ENCODE results near the gene RSPRY1. TPM values are rescaled to one million over a fixed set of nuclear protein-coding genes. Genes with fewer than 3 reads are reported as not detected.

Gene RSPRY1
- total and polyA plus RNA-seq, 2 donors (not counting 1 experiment from before 2014, with no cell fraction given) = 36.5 to 51.9 TPM

DNA sequence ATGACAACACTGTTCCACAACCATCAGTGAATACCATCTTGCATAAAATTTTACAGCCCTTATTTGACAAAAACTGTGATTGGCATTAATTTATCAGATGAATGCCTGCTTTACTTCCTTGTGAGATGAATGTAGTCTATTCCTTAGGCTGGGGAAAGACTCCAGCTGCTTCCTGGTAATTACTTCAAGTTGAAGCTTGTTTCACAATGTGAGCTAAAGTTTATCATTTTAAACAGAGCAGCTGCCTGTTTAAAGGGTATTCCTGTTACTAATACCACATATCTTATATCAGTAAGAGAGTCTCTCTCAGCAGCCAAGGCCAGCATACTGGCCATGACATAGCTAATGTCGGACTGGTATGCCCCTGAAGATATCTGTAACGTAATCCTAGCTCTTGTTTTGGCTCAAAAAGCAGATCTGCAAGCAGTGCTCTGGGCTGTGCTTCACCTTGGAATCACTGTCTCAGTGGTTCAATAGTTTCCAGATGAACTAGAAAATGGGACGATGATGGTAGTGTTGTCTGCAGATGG, 45.8 kb downstream of the RSPRY1 start:
- Histone ChIP-seq H3K79me2 (ENCODE audit: control insufficient read depth, insufficient read depth, low read length) (no peaks in the 10 kb centered on the region), H3K27me3 (ENCODE audit: control insufficient read depth, insufficient read depth, low read length) (no peaks in the 10 kb centered on the region), H3K9ac (ENCODE audit: insufficient read depth, low read length) (no peak overlapping the region), H3K4me2 (ENCODE audit: extremely low read depth, insufficient read depth, low read length) (no peak overlapping the region), H3K27ac (ENCODE audit: insufficient read depth, low read length) (no peak overlapping the region), H2AFZ (ENCODE audit: low read length) (no peak overlapping the region), H3K4me1 (ENCODE audit: control insufficient read depth, extremely low read depth, insufficient read depth, low read length) (no peaks in the 10 kb centered on the region), H3K9me3 (ENCODE audit: control insufficient read depth, insufficient read depth, low read depth, low read length) (no peaks in the 10 kb centered on the region), H3K36me3 (ENCODE audit: control insufficient read depth, insufficient read depth, low read length) (peaks cover 4% of the 10 kb centered on the region), H4K20me1 (ENCODE audit: control insufficient read depth, extremely low read depth, insufficient read depth, low read length) (no peaks in the 10 kb centered on the region), H3K4me3 (replicated peaks in 1 of 4; ENCODE audit: control extremely low read depth in 1 of 4, insufficient read depth in 1 of 4, low read depth in 3 of 4, low read length in 4 of 4) (no peak overlapping the region)
- no peak for TF ChIP-seq EZH2 (IDR thresholded peaks at IDR 0.05; ENCODE audit: low read length, missing control alignments)
- TF ChIP-seq CTCF (conservative IDR thresholded peaks at IDR 0.05 in 1 of 2, IDR thresholded peaks at IDR 0.05 in 1 of 2; ENCODE audit: low read depth in 1 of 2, low read length in 2 of 2) = no peak
- DNase-seq (ENCODE audit: low read depth in 2 of 2) = no peak

DNA sequence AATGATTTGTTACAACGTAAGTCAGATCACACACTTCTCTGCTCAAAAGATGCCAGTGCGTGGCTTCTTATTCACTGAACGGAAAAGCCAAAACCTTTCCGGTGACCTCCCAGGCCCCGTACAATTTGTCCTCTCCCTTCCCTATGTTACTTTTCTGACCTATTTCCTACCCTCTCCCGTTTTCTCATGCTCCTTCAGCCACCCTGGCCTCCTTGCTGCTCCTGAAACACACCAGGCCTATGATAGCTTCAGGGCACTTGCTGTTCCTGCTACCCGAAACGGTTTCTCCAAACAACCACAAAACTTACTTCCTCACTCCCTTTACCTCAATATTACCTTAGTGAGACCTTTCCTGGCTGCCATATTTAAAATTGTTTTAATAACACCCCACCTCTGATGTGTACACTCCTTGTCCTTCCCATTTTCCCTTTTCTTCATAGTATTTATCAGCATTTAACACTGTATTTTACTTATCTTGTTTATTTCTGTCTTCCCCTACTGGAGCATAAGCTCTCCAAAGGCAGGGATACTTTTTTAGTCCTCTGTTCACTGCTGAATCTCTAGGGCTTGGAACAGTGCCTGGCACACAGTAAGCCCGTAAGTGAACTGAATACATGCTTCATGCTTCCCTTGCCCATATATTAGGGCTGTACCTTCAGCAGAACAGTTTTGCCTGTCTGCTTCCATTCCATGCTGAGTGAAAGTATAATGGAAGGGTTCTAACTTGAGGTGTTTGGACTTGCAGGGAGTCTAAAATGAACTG, 48.0 kb downstream of the RSPRY1 start:
- H3K27me3 ChIP-seq (ENCODE audit: control insufficient read depth, insufficient read depth, low read length) = no peaks in the 10 kb centered on the region
- DNase-seq (ENCODE audit: low read depth in 2 of 2) = no peak
- H3K9ac ChIP-seq (ENCODE audit: insufficient read depth, low read length) = no peak overlapping the region
- no peaks in the 10 kb centered on the region for H4K20me1 ChIP-seq (ENCODE audit: control insufficient read depth, extremely low read depth, insufficient read depth, low read length)
- no peak for TF ChIP-seq CTCF (conservative IDR thresholded peaks at IDR 0.05 in 1 of 2, IDR thresholded peaks at IDR 0.05 in 1 of 2; ENCODE audit: low read depth in 1 of 2, low read length in 2 of 2)
- TF ChIP-seq EZH2 (IDR thresholded peaks at IDR 0.05; ENCODE audit: low read length, missing control alignments) = no peak
- H3K4me3 ChIP-seq (replicated peaks in 1 of 4; ENCODE audit: control extremely low read depth in 1 of 4, insufficient read depth in 1 of 4, low read depth in 3 of 4, low read length in 4 of 4) = no peak overlapping the region
- no peak overlapping the region for H3K4me2 ChIP-seq (ENCODE audit: extremely low read depth, insufficient read depth, low read length)
- no peaks in the 10 kb centered on the region for H3K9me3 ChIP-seq (ENCODE audit: control insufficient read depth, insufficient read depth, low read depth, low read length)
- peaks cover 2% of the 10 kb centered on the region for H3K36me3 ChIP-seq (ENCODE audit: control insufficient read depth, insufficient read depth, low read length)
- H3K79me2 ChIP-seq (ENCODE audit: control insufficient read depth, insufficient read depth, low read length) = no peaks in the 10 kb centered on the region
- H3K4me1 ChIP-seq (ENCODE audit: control insufficient read depth, extremely low read depth, insufficient read depth, low read length) = no peaks in the 10 kb centered on the region
- no peak overlapping the region for H3K27ac ChIP-seq (ENCODE audit: insufficient read depth, low read length)
- H2AFZ ChIP-seq (ENCODE audit: low read length) = no peak overlapping the region

GRCh38 chr16:57234707-57235092, 48.6 kb downstream of the RSPRY1 start:
- H4K20me1 ChIP-seq (ENCODE audit: control insufficient read depth, extremely low read depth, insufficient read depth, low read length) = no peaks in the 10 kb centered on the region
- no peak overlapping the region for H3K4me2 ChIP-seq (ENCODE audit: extremely low read depth, insufficient read depth, low read length)
- no peaks in the 10 kb centered on the region for H3K9me3 ChIP-seq (ENCODE audit: control insufficient read depth, insufficient read depth, low read depth, low read length)
- no peak overlapping the region for H3K4me3 ChIP-seq (replicated peaks in 1 of 4; ENCODE audit: control extremely low read depth in 1 of 4, insufficient read depth in 1 of 4, low read depth in 3 of 4, low read length in 4 of 4)
- no peak overlapping the region for H3K27ac ChIP-seq (ENCODE audit: insufficient read depth, low read length)
- no peak overlapping the region for H2AFZ ChIP-seq (ENCODE audit: low read length)
- H3K79me2 ChIP-seq (ENCODE audit: control insufficient read depth, insufficient read depth, low read length) = no peaks in the 10 kb centered on the region
- no peak for DNase-seq (ENCODE audit: low read depth in 2 of 2)
- H3K27me3 ChIP-seq (ENCODE audit: control insufficient read depth, insufficient read depth, low read length) = no peaks in the 10 kb centered on the region
- TF ChIP-seq EZH2 (IDR thresholded peaks at IDR 0.05; ENCODE audit: low read length, missing control alignments) (no peak), CTCF (conservative IDR thresholded peaks at IDR 0.05 in 1 of 2, IDR thresholded peaks at IDR 0.05 in 1 of 2; ENCODE audit: low read depth in 1 of 2, low read length in 2 of 2) (no peak)
- no peaks in the 10 kb centered on the region for H3K4me1 ChIP-seq (ENCODE audit: control insufficient read depth, extremely low read depth, insufficient read depth, low read length)
- H3K36me3 ChIP-seq (ENCODE audit: control insufficient read depth, insufficient read depth, low read length) = peaks cover 4% of the 10 kb centered on the region
- H3K9ac ChIP-seq (ENCODE audit: insufficient read depth, low read length) = no peak overlapping the region

Measured in fibroblast of lung (primary cell).